ENCODE measurements around the gene S100A16. TPM values are rescaled to one million over a fixed set of nuclear protein-coding genes. Genes with fewer than 3 reads are reported as not detected.

S100A16 gene
- total RNA-seq, 1 experiment from 2014 or later, result 1,014 TPM

DNA sequence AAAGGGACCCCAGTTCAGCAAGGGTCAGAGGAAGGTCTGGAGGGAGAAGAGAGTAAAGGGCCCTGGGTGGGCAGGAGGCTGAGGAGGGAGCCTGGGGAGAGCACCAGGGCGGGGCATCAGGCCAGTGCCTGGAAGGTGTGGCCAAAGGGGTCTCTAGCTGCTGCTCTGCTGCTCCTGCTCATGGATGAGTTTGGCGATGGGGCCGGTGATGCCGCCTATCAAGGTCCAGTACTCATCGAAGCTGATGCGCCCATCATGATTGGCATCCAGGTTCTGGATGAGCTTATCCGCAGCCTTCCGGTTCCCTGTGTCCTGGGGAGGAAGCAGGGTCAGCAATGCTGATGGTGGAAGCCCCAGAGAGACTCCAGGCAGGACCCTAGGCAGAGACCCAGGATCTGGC lies 5.6 kb downstream of the S100A16 start:
- Mint-ChIP-seq H3K27ac (ENCODE audit: low read depth, unreplicated experiment) (no peak overlapping the region), H3K4me1 (ENCODE audit: insufficient read depth, unreplicated experiment) (peaks cover 38% of the 10 kb centered on the region), H3K36me3 (ENCODE audit: insufficient read depth, unreplicated experiment) (peaks cover 62% of the 10 kb centered on the region), H3K27me3 (ENCODE audit: insufficient read depth, unreplicated experiment) (no peaks in the 10 kb centered on the region), H3K9me3 (ENCODE audit: unreplicated experiment) (no peaks in the 10 kb centered on the region), H3K4me3 (ENCODE audit: unreplicated experiment) (no peak overlapping the region)
- BruUV-seq (replicated peaks), result no TSS peak
- intact Hi-C loops (cut with micrococcal nuclease), result no loop called here
- CTCF ChIA-PET, result interaction anchor here (0.7 to 3.3 kb wide), 10 partner anchors 9 to 1034 kb away, joined by 3 to 17 read pairs (median 4); partner anchors contain the start of genes NPR1, S100A13 and S100A14
- TF ChIP-seq, protein P1, sequence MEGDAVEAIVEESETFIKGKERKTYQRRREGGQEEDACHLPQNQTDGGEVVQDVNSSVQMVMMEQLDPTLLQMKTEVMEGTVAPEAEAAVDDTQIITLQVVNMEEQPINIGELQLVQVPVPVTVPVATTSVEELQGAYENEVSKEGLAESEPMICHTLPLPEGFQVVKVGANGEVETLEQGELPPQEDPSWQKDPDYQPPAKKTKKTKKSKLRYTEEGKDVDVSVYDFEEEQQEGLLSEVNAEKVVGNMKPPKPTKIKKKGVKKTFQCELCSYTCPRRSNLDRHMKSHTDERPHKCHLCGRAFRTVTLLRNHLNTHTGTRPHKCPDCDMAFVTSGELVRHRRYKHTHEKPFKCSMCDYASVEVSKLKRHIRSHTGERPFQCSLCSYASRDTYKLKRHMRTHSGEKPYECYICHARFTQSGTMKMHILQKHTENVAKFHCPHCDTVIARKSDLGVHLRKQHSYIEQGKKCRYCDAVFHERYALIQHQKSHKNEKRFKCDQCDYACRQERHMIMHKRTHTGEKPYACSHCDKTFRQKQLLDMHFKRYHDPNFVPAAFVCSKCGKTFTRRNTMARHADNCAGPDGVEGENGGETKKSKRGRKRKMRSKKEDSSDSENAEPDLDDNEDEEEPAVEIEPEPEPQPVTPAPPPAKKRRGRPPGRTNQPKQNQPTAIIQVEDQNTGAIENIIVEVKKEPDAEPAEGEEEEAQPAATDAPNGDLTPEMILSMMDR (IDR thresholded peaks at IDR 0.05; ENCODE audit: unreplicated experiment), result no peak
- no peak for DNase-seq (ENCODE audit: unreplicated experiment)
- POLR2A ChIA-PET, result interaction anchor here (0.7 to 27.9 kb wide), 9 partner anchors 10 to 370 kb away, joined by 3 to 1272 read pairs (median 6); partner anchors contain the start of genes CHTOP, ILF2, JTB and S100A1

DNA sequence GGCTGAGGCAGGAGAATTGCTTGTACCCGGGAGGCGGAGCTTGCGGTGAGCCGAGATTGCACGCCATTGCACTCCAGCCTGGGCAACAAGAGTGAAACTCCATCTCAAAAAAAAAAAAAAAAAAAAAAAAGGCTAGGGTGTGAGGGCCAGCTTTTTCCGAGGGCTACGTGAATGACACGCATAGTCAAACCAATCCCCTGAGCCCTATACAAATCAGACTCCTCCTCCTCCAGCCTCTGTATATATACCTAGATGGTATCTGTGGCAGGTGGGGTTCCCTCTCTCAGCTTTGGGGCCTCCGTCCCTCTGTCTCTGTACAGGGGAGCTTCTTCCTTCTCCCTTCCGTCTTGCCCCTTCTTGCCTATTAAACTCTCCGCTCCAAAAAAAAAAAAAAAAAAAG lies 6.7 kb downstream of the S100A16 start:
- Mint-ChIP-seq H3K9me3 (ENCODE audit: unreplicated experiment) (no peaks in the 10 kb centered on the region), H3K4me1 (ENCODE audit: insufficient read depth, unreplicated experiment) (peaks cover 31% of the 10 kb centered on the region), H3K27ac (ENCODE audit: low read depth, unreplicated experiment) (peak overlapping the region; percentile 11), H3K4me3 (ENCODE audit: unreplicated experiment) (no peak overlapping the region), H3K36me3 (ENCODE audit: insufficient read depth, unreplicated experiment) (peaks cover 71% of the 10 kb centered on the region), H3K27me3 (ENCODE audit: insufficient read depth, unreplicated experiment) (no peaks in the 10 kb centered on the region)
- DNase-seq (ENCODE audit: unreplicated experiment), result no peak
- no TSS peak for BruUV-seq (replicated peaks)
- intact Hi-C loops (cut with micrococcal nuclease), result no loop called here
- TF ChIP-seq, protein P1 (IDR thresholded peaks at IDR 0.05; ENCODE audit: unreplicated experiment), result no peak
- ChIA-PET POLR2A (interaction anchor here (0.6 to 27.9 kb wide), 5 partner anchors 13 to 355 kb away, joined by 3 to 1272 read pairs (median 6); partner anchors contain the start of genes CHTOP, S100A1, S100A13 and S100A14), CTCF (interaction anchor here (0.6 to 3.3 kb wide), 9 partner anchors 11 to 220 kb away, joined by 3 to 17 read pairs (median 4); partner anchors contain the start of genes NPR1, S100A1, S100A13 and S100A14)

DNA sequence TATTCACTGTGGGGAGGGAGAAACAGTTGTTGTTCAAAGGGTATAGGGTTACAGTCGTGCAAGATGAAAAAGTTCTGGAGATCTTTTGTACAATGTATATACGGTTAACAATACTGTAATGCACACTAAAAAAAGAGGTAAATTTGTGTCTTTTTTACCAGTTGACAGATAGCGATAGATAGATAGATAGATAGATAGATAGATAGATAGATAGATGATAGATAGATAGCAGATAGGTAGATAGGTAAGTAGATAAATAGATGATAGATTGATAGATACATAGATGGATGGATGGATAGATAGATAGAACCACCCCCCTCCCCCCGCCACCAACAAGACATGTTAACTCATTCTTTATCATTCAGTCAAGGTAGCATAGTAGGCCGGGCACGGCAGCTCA lies 10.2 kb downstream of the S100A16 start:
- Mint-ChIP-seq H3K4me1 (ENCODE audit: insufficient read depth, unreplicated experiment) (peaks cover 3% of the 10 kb centered on the region), H3K27ac (ENCODE audit: low read depth, unreplicated experiment) (peak overlapping the region; percentile 3), H3K27me3 (ENCODE audit: insufficient read depth, unreplicated experiment) (no peaks in the 10 kb centered on the region), H3K9me3 (ENCODE audit: unreplicated experiment) (no peaks in the 10 kb centered on the region), H3K4me3 (ENCODE audit: unreplicated experiment) (no peak overlapping the region), H3K36me3 (ENCODE audit: insufficient read depth, unreplicated experiment) (peaks cover 65% of the 10 kb centered on the region)
- TF ChIP-seq, protein P1 (IDR thresholded peaks at IDR 0.05; ENCODE audit: unreplicated experiment), result no peak
- ChIA-PET POLR2A (interaction anchor here (0.6 to 27.9 kb wide), 8 partner anchors 10 to 33 kb away, joined by 3 to 1272 read pairs (median 4); partner anchors contain the start of genes CHTOP, S100A1, S100A13 and S100A14), CTCF (interaction anchor here (1.0 to 2.2 kb wide), 6 partner anchors 10 to 30 kb away, joined by 3 to 16 read pairs (median 5); partner anchors contain the start of genes S100A13 and S100A16)
- intact Hi-C loops (cut with micrococcal nuclease), result no loop called here
- BruUV-seq (replicated peaks), result no TSS peak
- no peak for DNase-seq (ENCODE audit: unreplicated experiment)

DNA sequence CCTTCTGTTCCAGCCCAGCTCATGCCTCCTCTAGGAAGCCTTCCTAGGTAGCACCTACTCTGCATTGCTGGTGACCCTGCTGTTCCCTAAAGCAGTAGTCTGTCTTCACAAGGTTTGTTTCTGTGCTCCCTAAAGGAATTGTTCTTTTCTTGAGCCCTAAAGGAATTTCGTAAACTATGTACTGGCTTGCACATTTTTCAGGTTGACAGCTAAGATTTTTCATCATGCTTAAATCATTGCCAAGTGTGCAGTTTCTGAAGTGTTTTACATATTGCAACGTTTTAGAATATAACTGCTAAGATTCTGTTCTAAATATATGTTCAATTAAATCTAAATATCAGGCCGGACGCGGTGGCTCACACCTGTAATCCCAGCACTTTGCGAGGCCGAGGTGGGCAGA lies 13.1 kb downstream of the S100A16 start:
- ChIA-PET CTCF (interaction anchor here (0.9 to 1.3 kb wide), 3 partner anchors 27 to 89 kb away, joined by 3 to 5 read pairs (median 3); no protein-coding TSS in a partner anchor), POLR2A (interaction anchor here (0.6 to 6.2 kb wide), 7 partner anchors 8 to 93 kb away, joined by 3 to 74 read pairs (median 8); partner anchors contain the start of genes CHTOP, S100A14, S100A16 and S100A2)
- H3K4me1 Mint-ChIP-seq (ENCODE audit: insufficient read depth, unreplicated experiment), result peaks cover 12% of the 10 kb centered on the region
- H3K9me3 Mint-ChIP-seq (ENCODE audit: unreplicated experiment), result no peaks in the 10 kb centered on the region
- TF ChIP-seq, protein P1 (IDR thresholded peaks at IDR 0.05; ENCODE audit: unreplicated experiment), result no peak
- no peaks in the 10 kb centered on the region for H3K27me3 Mint-ChIP-seq (ENCODE audit: insufficient read depth, unreplicated experiment)
- BruUV-seq (replicated peaks), result no TSS peak
- DNase-seq (ENCODE audit: unreplicated experiment), result no peak
- no peak overlapping the region for H3K4me3 Mint-ChIP-seq (ENCODE audit: unreplicated experiment)
- peaks cover 39% of the 10 kb centered on the region for H3K36me3 Mint-ChIP-seq (ENCODE audit: insufficient read depth, unreplicated experiment)
- intact Hi-C loops (cut with micrococcal nuclease), result no loop called here
- no peak overlapping the region for H3K27ac Mint-ChIP-seq (ENCODE audit: low read depth, unreplicated experiment)

Data from MCF 10A (cell line).